K562 (cell line): ENCODE data around the gene MEF2D. TPM values are rescaled to one million over a fixed set of nuclear protein-coding genes. Genes with fewer than 3 reads are reported as not detected.
A peak's percentile ranks its signal among the peaks of the same experiment; 100 is the strongest.

Experiments used
- CBX2 ChIP-seq: fragments of 200-600 bp; sonication (generic); IDR thresholded peaks from one replicate; pipeline ENCODE4 v1.6.1; 2012; ENCODE audit warnings: mild to moderate bottlenecking, low read length, inconsistent platforms; ENCODE audit not compliant: insufficient read depth, poor library complexity, severe bottlenecking
- CTBP1 ChIP-seq: fragments of 450-650 bp; IDR thresholded peaks from 2 replicates; pipeline ENCODE4 v1.6.1; 2016; ENCODE audit warnings: borderline replicate concordance
- DPF2 ChIP-seq: fragments of 450-650 bp; IDR thresholded peaks from 2 replicates; pipeline ENCODE4 v1.6.1; 2016
- FOSL1 ChIP-seq: fragments of 200-800 bp; sonication (Bioruptor generic); conservative IDR thresholded peaks from 2 replicates; pipeline ENCODE4 v1.6.1; 2016; ENCODE audit warnings: missing genetic modification characterization, missing compliant biosample characterization
- FOXA3 ChIP-seq, 2 experiments: fragments of 450-650 bp in 1 of 2; sonication (generic) in 1 of 2; formaldehyde crosslinking; IDR thresholded peaks in 1 of 2; conservative IDR thresholded peaks in 1 of 2; 2 replicates each; pipeline versions ENCODE4 v1.4.0 to v1.8.0; 2020 to 2022; ENCODE audit warnings: mild to moderate bottlenecking in 2 of 2, missing genetic modification reagents in 1 of 2
- HDAC3 ChIP-seq: fragments of 450-650 bp; IDR thresholded peaks from 2 replicates; pipeline ENCODE4 v1.6.1; 2018; ENCODE audit warnings: borderline replicate concordance, mild to moderate bottlenecking, moderate library complexity; ENCODE audit not compliant: partially characterized antibody
- HMGN3 ChIP-seq: IDR thresholded peaks from 2 replicates; pipeline ENCODE4 v1.6.1; 2011; ENCODE audit warnings: borderline replicate concordance, low read depth, mild to moderate bottlenecking, mixed read lengths, low read length; ENCODE audit not compliant: insufficient read length; ENCODE audit errors: extremely low read depth
- KDM1A ChIP-seq, 2 experiments: fragments of 450-650 bp; IDR thresholded peaks; 2 replicates each; pipeline ENCODE4 v1.6.1; 2016; ENCODE audit warnings: mild to moderate bottlenecking in 2 of 2
- KLF16 ChIP-seq: IDR thresholded peaks from 2 replicates; pipeline ENCODE4 v1.6.1; 2016; ENCODE audit warnings: antibody characterized with exemption
- L3MBTL2 ChIP-seq: fragments of 450-650 bp; IDR thresholded peaks from 2 replicates; pipeline ENCODE4 v1.6.1; 2016; ENCODE audit warnings: mild to moderate bottlenecking, moderate library complexity
- LCOR ChIP-seq: sonication (generic); formaldehyde crosslinking; IDR thresholded peaks from 2 replicates; pipeline ENCODE4 v1.8.0; 2022; ENCODE audit warnings: mild to moderate bottlenecking, missing genetic modification reagents
- MCM7 ChIP-seq, 2 experiments: fragments of 450-650 bp; IDR thresholded peaks; 2 replicates each; pipeline ENCODE4 v1.6.1; 2016 to 2018
- MTA1 ChIP-seq: fragments of 450-650 bp; IDR thresholded peaks from 2 replicates; pipeline ENCODE4 v1.6.1; 2017; ENCODE audit warnings: borderline replicate concordance
- MTA2 ChIP-seq: fragments of 450-650 bp; IDR thresholded peaks from 2 replicates; pipeline ENCODE4 v1.6.1; 2016; ENCODE audit warnings: low read depth
- NFXL1 ChIP-seq: fragments of 450-650 bp; formaldehyde crosslinking; IDR thresholded peaks from 2 replicates; pipeline ENCODE4 v1.4.0; 2021; ENCODE audit warnings: mild to moderate bottlenecking
- SRSF3 ChIP-seq: fragments of 200-400 bp; formaldehyde crosslinking; IDR thresholded peaks from 2 replicates; pipeline ENCODE4 v1.6.1; 2016; ENCODE audit warnings: mild to moderate bottlenecking, low read length, moderate library complexity; ENCODE audit not compliant: insufficient read depth
- YY1 ChIP-seq, 3 experiments: IDR thresholded peaks; 2 replicates each; pipeline ENCODE4 v1.6.1; 2011; ENCODE audit warnings: low read length in 2 of 3, mild to moderate bottlenecking in 2 of 3, moderate library complexity in 2 of 3, borderline replicate concordance in 1 of 3, control low read depth in 1 of 3, low read depth in 1 of 3; ENCODE audit not compliant: insufficient read depth in 3 of 3, insufficient replicate concordance in 2 of 3, control insufficient read depth in 1 of 3, insufficient read length in 1 of 3; ENCODE audit errors: extremely low read depth in 1 of 3
- ZNF444 ChIP-seq: fragments of 250-450 bp; sonication (Bioruptor Pico); IDR thresholded peaks from 2 replicates; pipeline ENCODE4 v1.4.0; 2020; ENCODE audit warnings: mild to moderate bottlenecking, moderate library complexity
- ZNF589 ChIP-seq: fragments of 200-800 bp; sonication (Bioruptor generic); IDR thresholded peaks from 2 replicates; pipeline ENCODE4 v1.6.1; 2016; ENCODE audit warnings: low read depth, missing genetic modification characterization, missing compliant biosample characterization
- polyA plus RNA-seq, 8 experiments: library from polyadenylated mRNA; depleted of rRNA in 4 of 8; stranded (reverse) in 5 of 8; unstranded in 3 of 8; fragments of >200 nt; fragmentation: Nextera tagmentation in 2 of 8; fragmentation: Illumina TruSeq in 1 of 8; extraction: Ambion mirVana in 2 of 8; extraction: Trizol in 1 of 8; gene quantifications; 2 replicates each; pipeline versions ENCODE4 v1.2.1 to v1.2.3, GENCODE V29; 2011 to 2014; ENCODE audit warnings: inconsistent platforms in 1 of 8, missing spikeins in 1 of 8
- total RNA-seq, 7 experiments: library from RNA; depleted of rRNA in 6 of 7; stranded (reverse); fragments of >200 nt in 6 of 7; fragmentation: Illumina TruSeq in 2 of 7; extraction: Trizol in 2 of 7; gene quantifications; 2 replicates each; pipeline versions ENCODE4 v1.2.1 to v1.2.3, GENCODE V29; 2011 to 2021; ENCODE audit warnings: low replicate concordance in 1 of 7
- TF ChIP-seq, protein P1 (sequence below): sonication (generic); formaldehyde crosslinking; IDR thresholded peaks from 2 replicates; pipeline ENCODE4 v1.8.0; 2022; ENCODE audit warnings: missing genetic modification reagents, mild to moderate bottlenecking, moderate library complexity, borderline replicate concordance
- TF ChIP-seq, protein P2 (sequence below): sonication (generic); formaldehyde crosslinking; IDR thresholded peaks from 2 replicates; pipeline ENCODE4 v1.8.1; 2023; ENCODE audit warnings: mild to moderate bottlenecking, missing genetic modification reagents
- TF ChIP-seq, protein P3 (sequence below): fragments of 450-650 bp; IDR thresholded peaks from 2 replicates; pipeline ENCODE4 v1.6.1; 2017; ENCODE audit warnings: mild to moderate bottlenecking, moderate library complexity
- TF ChIP-seq, protein P4 (sequence below), 2 experiments: fragments of 200-800 bp in 1 of 2; sonication (Bioruptor generic) in 1 of 2; sonication (generic) in 1 of 2; formaldehyde crosslinking in 1 of 2; IDR thresholded peaks in 1 of 2; conservative IDR thresholded peaks in 1 of 2; 2 replicates each; pipeline versions ENCODE4 v1.5.0 to v1.6.1; 2016 to 2020; ENCODE audit warnings: missing compliant biosample characterization in 1 of 2, missing genetic modification characterization in 1 of 2, missing genetic modification reagents in 1 of 2

The MEF2D gene
- total and polyA plus RNA-seq, 9 of the 15 experiments (the other 6 are each of a cell fraction or from before 2014, with no cell fraction given): 0.10 to 19.5 (median 2.6) TPM

DNA sequence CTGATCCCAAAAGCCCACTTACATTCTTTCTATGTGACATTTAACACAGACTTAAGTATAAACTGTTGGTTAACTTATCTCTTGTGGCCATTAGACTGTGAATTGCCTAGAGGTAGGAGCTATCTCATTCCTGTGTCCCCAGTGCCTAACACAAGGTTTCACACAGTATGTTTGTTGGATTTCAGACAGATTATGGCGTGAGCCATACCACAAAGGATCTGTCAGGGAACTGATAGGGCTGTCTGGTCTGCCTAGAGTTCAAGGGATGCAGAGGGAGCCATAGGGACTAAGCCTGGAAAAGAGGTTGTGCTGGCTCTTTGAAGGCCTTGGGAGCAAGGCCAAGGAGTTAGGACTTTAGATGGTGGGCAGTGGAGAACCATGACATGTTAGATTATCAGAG is 40.0 kb downstream of the MEF2D start (continued):
- TF ChIP-seq ZNF444 (CRISPR knock-in tag) (no peak), CTBP1 (peak; percentile 54; the same call in 1 of the 2 replicates), MTA2 (peak; percentile 97), CBX2 (no peak), SRSF3 (no peak), HDAC3 (peak; percentile 94), FOXA3 (CRISPR knock-in tag; conservative IDR thresholded peaks at IDR 0.05 in 1 of 2, IDR thresholded peaks at IDR 0.05 in 1 of 2) (0 out of 4 replicates have a peak, but pooled peaks of 1 of the 2 experiments have one; percentile 35), L3MBTL2 (no peak), DPF2 (peak; percentile 92), YY1 (IDR thresholded peaks at IDR 0.05; ENCODE audit: borderline replicate concordance in 1 of 3, control insufficient read depth in 1 of 3, extremely low read depth in 1 of 3, insufficient read depth in 3 of 3, insufficient read length in 1 of 3, insufficient replicate concordance in 2 of 3, low read depth in 1 of 3, low read length in 2 of 3) (no peak), MCM7 (IDR thresholded peaks at IDR 0.05) (no peak), LCOR (CRISPR knock-in tag) (peak; percentile 89), ZNF589 (peak; percentile 85), MTA1 (no peak), NFXL1 (CRISPR knock-in tag) (no peak), KDM1A (IDR thresholded peaks at IDR 0.05) (peak; percentile 96 to 97), FOSL1 (tag) (peak; percentile 74), KLF16 (peak; percentile 97), HMGN3 (no peak)
- TF ChIP-seq, protein P1, sequence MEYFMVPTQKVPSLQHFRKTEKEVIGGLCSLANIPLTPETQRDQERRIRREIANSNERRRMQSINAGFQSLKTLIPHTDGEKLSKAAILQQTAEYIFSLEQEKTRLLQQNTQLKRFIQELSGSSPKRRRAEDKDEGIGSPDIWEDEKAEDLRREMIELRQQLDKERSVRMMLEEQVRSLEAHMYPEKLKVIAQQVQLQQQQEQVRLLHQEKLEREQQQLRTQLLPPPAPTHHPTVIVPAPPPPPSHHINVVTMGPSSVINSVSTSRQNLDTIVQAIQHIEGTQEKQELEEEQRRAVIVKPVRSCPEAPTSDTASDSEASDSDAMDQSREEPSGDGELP (CRISPR knock-in tag): peak; percentile 37; the same call in 1 of the 2 replicates
- TF ChIP-seq, protein P2, sequence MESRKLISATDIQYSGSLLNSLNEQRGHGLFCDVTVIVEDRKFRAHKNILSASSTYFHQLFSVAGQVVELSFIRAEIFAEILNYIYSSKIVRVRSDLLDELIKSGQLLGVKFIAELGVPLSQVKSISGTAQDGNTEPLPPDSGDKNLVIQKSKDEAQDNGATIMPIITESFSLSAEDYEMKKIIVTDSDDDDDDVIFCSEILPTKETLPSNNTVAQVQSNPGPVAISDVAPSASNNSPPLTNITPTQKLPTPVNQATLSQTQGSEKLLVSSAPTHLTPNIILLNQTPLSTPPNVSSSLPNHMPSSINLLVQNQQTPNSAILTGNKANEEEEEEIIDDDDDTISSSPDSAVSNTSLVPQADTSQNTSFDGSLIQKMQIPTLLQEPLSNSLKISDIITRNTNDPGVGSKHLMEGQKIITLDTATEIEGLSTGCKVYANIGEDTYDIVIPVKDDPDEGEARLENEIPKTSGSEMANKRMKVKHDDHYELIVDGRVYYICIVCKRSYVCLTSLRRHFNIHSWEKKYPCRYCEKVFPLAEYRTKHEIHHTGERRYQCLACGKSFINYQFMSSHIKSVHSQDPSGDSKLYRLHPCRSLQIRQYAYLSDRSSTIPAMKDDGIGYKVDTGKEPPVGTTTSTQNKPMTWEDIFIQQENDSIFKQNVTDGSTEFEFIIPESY (CRISPR knock-in tag): peak; percentile 43
- TF ChIP-seq, protein P3, sequence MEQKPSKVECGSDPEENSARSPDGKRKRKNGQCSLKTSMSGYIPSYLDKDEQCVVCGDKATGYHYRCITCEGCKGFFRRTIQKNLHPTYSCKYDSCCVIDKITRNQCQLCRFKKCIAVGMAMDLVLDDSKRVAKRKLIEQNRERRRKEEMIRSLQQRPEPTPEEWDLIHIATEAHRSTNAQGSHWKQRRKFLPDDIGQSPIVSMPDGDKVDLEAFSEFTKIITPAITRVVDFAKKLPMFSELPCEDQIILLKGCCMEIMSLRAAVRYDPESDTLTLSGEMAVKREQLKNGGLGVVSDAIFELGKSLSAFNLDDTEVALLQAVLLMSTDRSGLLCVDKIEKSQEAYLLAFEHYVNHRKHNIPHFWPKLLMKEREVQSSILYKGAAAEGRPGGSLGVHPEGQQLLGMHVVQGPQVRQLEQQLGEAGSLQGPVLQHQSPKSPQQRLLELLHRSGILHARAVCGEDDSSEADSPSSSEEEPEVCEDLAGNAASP: no peak
- TF ChIP-seq, protein P4, sequence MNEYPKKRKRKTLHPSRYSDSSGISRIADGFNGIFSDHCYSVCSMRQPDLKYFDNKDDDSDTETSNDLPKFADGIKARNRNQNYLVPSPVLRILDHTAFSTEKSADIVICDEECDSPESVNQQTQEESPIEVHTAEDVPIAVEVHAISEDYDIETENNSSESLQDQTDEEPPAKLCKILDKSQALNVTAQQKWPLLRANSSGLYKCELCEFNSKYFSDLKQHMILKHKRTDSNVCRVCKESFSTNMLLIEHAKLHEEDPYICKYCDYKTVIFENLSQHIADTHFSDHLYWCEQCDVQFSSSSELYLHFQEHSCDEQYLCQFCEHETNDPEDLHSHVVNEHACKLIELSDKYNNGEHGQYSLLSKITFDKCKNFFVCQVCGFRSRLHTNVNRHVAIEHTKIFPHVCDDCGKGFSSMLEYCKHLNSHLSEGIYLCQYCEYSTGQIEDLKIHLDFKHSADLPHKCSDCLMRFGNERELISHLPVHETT (CRISPR knock-in tag; conservative IDR thresholded peaks at IDR 0.05 in 1 of 2, IDR thresholded peaks at IDR 0.05 in 1 of 2): peak in 1 of 2 experiments; percentile 56; a peak in 1 of 4 replicates
